ENCODE results near the gene CACNA1B.

CACNA1B gene

GRCh38 chr9:137967280-137967953, 89.8 kb downstream of the CACNA1B start:
- no peak for DNase-seq (ENCODE audit: low spot score)

DNA sequence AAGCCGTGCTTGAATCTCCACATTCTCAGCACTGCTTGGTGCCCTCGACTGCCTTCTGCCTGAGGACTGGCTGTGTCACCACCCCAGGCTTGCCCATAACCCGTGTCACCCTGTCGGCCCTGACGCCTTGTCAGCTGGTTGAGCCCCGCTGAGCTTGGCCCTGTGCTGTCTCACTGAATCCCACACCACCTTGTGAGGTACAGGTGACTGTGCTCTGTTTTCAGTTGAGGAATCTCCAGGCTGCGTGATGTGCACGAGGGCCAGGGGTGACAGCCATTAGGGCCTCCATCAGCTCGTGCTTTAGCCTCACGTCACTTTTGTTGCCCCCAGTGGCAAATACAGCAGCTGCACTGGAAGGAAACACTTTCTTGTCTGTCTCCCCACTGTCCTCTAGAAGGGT, 90.7 kb downstream of the CACNA1B start:
- DNase-seq (ENCODE audit: low spot score), result peak; percentile 31

DNA sequence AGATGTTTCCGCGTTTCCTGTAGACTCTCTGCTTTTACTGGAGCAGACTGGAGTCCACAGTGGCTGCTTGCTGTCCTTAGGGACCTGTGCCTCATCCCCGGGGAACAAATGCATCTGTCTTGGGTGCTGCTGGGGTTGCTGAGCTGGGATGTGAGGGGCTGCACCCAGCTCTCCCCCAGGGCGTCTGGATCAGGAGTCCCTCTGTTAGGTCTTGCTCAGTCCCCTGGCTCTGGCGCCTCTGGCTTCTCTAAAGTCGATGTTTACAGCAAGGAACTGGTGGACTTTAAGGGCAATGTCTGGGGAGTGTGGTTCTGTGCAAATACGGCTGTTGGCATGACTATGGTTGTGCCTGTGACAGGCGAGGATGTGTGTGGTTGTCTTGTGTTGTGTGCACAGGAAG, 91.4 kb downstream of the CACNA1B start:
- no peak for DNase-seq (ENCODE audit: low spot score)

- DNase-seq (ENCODE audit: low spot score), result no peak
Observed at GRCh38 chr9:137969685-137970084, 92.1 kb downstream of the CACNA1B start.

GRCh38 chr9:137970098-137970497, 92.5 kb downstream of the CACNA1B start:
- no peak for DNase-seq (ENCODE audit: low spot score)

DNA sequence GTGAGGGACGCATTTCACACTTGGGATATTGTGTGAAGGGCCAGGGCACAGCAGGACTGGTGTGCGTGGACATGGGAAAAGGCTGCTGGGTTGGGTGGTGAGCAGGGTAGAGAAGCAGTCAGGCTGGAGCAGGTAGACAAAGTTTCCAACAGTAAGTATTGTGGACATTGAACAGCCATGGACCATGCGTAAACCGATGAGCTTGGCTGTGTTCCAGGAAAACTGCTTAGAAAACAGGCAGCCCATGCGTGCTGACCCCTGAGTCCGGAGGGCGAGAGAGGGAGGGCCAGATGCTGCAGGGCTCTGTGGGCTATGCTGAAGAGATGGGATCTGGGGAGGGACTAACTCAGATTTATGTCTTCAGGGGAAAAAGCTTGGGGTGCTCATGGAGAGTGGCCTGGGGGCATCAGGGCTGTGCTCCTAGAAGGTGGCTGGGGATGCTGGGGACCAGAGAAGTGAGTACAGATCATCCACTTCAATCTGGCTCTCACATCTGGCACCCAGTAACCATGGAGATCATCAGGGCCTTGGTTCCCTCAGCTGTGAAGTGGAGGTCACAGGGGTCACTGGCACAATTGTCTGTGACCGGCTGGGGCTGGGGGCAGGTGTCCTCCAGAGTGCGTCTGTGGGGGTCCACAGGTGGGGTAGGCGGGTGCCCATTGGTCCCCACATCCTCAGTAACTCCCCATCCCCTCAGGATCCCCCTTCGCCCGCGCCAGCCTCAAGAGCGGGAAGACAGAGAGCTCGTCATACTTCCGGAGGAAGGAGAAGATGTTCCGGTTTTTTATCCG, 93.3 kb downstream of the CACNA1B start:
- DNase-seq (ENCODE audit: low spot score), result no peak

GRCh38 chr9:137971477-137972138, 94.0 kb downstream of the CACNA1B start:
- DNase-seq (ENCODE audit: low spot score), result no peak

DNA sequence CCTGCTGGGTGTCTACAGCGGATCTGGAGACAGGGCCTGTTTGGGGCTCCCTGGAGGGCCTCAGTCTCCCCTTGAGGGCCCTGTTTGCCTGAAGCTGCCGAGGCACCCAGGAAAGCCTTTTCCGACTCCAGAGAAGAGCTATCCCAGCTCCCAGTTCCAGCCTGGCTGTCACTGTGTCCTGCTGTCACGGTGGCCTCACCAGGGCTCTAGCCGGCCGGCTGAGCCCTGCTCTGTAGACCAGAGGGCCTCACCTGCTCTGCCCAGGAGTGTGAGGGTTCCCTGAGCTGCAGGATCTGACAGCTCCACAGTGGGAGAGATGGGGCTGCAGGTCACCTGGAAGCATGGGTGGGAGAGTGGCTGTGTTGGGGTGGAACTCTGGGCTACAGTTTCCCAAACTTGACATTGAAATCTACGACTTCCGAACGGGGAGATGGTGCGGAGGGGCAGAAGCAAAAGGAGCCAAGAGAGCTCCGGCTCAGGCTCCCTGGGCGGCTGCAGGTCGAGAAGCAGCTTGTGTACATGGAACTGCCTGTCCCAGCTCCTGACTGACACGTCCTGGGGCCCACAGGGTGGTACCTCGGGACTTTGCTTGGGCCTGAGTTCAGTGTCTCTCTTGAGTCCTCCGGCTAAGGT, 94.9 kb downstream of the CACNA1B start:
- DNase-seq (ENCODE audit: low spot score), result no peak

DNA sequence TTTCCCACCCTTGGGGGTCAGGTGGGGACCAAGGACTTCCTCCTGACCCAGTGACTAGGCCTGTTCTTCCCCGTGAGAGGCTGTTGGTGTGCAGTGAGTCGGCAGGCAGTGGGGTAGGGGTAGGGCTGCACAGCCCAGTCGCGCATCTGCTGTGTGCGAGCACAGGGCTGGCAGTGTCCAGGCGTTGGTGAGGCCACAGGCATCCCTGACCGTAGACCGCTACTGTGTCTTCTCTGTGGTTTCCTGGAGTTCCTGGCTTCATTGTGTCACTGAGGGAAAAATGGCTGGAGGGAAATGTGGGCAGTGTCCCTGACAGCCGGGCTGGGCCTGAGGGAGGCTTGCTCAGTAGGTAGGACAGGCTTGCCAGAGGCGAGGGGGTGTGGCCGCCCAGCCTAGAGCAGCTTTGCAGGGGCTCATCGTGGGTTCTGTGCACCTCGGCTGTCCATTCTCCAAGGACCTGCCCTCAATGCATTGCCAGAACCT, 95.4 kb downstream of the CACNA1B start:
- DNase-seq (ENCODE audit: low spot score), result no peak

- no peak for DNase-seq (ENCODE audit: low spot score)
Observed at GRCh38 chr9:137973829-137974416, 96.3 kb downstream of the CACNA1B start.

- DNase-seq (ENCODE audit: low spot score), result no peak
Observed at GRCh38 chr9:137974746-137975526, 97.4 kb downstream of the CACNA1B start.

DNA sequence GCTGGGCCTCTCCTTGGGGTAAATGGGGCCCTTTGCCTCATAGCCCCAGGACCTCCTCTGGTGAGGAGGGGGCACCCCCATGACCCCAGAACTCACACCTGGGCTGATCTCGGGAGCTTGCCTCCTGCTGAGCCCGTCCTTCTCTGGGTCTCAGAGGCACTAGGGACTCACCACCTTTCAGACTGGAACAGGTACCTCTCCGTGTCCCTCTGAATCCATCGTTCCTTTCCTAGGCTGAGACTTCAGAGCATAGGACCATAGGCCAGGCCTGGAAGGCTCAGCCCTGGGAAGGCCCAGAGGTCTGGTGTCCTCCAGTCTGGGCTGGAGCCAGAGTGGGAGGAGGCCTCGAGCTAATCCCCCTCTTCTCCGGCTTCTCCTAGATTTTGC, 97.9 kb downstream of the CACNA1B start:
- no peak for DNase-seq (ENCODE audit: low spot score)

DNA sequence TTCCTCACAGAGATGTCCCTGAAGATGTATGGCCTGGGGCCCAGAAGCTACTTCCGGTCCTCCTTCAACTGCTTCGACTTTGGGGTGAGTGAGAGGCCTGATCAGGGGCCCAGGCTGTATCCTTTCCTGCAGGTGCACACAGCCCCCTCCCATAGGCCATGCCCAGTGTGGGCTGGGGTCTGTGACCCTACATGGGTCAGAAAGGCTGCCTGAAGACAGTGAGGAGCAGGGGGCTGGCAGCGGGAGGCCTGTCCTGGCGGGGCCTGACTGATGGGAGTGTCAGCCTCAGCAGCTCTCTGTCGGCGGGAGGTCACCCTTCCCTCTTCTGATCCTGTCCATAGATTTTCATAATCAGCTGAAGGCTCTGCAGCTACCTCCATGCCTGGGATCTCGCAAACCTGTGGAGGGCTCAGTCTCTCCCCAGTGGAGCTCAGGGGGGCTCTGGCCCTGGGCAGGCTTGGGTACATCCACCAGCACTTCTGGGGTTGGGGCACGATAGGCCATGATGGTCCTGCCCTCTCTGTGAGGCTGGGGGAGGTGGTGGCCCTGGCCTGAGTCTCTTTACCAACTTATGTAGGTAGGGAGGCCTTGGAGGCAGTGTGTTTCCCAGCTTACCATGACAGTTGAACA, 98.5 kb downstream of the CACNA1B start:
- DNase-seq (ENCODE audit: low spot score), result no peak

- DNase-seq (ENCODE audit: low spot score), result no peak
Observed at GRCh38 chr9:137977571-137978261, 100.1 kb downstream of the CACNA1B start.

DNA sequence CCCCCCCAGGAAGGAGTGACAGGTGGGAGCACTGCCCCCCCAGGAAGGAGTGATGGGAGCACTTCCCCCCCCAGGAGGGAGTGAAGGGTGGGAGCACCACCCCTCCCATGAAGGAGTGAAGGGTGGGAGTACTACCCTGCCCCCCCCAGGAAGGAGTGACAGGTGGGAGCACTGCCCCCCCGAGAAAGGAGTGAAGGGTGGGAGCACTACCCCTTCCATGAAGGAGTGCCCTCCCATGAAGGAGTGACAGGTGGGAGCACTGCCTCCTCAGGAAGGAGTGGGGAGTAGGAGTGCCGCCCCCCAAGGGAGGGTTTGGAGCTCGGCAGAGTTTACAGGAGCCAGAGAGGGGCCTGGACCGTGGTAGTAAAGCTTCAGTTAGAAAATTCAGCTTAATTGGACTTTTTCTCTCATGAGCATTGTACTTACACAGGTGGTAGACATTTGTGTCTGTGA, 100.7 kb downstream of the CACNA1B start:
- no peak for DNase-seq (ENCODE audit: low spot score)

GRCh38 chr9:137982200-137982599, 104.6 kb downstream of the CACNA1B start:
- no peak for DNase-seq (ENCODE audit: low spot score)

DNA sequence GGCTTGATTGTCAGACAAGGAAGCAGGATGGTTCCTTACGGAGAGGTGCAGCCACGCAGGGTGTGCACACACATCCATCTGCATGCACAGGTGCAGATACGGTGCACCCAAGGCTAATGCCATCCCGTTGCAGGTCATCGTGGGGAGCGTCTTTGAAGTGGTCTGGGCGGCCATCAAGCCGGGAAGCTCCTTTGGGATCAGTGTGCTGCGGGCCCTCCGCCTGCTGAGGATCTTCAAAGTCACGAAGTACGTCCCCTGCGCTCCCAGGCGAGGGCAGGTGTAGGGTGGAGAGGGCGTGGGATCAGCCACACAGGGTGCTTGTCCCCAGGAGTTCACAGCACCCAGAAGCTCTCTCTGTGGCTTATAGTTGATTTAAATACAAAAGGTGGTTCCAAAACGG, 106.4 kb downstream of the CACNA1B start:
- no peak for DNase-seq (ENCODE audit: low spot score)

- DNase-seq (ENCODE audit: low spot score), result no peak
Observed at GRCh38 chr9:137984520-137985257, 107.1 kb downstream of the CACNA1B start.

DNA sequence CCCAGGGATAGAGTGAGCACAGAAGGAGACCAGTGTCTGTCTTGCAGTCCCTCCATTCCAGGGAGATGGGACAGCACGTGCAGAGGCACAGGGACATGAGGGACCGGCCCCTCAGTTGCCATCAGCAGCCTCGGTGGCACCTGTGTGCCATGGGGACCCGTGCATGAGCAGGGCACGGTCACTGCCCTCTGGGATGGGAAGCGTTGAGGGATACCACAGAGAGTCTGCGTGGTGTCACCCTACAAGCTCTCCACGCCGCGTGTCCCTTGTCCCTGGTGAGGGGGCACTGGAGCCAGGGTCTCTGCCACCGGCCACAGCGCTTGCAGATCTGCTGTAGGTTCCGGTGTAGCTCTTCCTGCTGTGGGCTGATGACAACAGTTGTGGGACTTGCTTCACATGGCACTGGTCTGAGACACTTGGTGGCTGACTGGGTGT, 108.1 kb downstream of the CACNA1B start:
- DNase-seq (ENCODE audit: low spot score), result no peak
